Trophoblast cell (in vitro differentiated cells and primary cell): ENCODE results near the gene SUMF2.
"Not testable (repeated sequence)": the region's sequence is repeated elsewhere in the genome, so short reads cannot be mapped to it uniquely, and the experiment has no call there.

ENCODE experiments used
- DNase-seq, 2 donors: peaks; one replicate each; pipeline ENCODE4 v3.0.0-alpha.2; 2016
- H2AFZ ChIP-seq: 2 replicates; pipeline ENCODE4 v1.6.1; 2013; ENCODE audit warnings: low read length, moderate library complexity, mild to moderate bottlenecking; ENCODE audit not compliant: insufficient read depth, poor library complexity
- H2AK5ac ChIP-seq: 2 replicates; pipeline ENCODE4 v1.6.1; 2013; ENCODE audit warnings: mild to moderate bottlenecking, low read length
- H2BK120ac ChIP-seq: 2 replicates; pipeline ENCODE4 v1.6.1; 2013; ENCODE audit warnings: low read length, mild to moderate bottlenecking, moderate library complexity; ENCODE audit not compliant: insufficient read depth, poor library complexity
- H2BK12ac ChIP-seq: 2 replicates; pipeline ENCODE4 v1.6.1; 2013; ENCODE audit warnings: mild to moderate bottlenecking, low read length, moderate library complexity
- H2BK5ac ChIP-seq: 2 replicates; pipeline ENCODE4 v1.6.1; 2013; ENCODE audit warnings: low read length, low read depth, moderate library complexity, mild to moderate bottlenecking; ENCODE audit not compliant: poor library complexity
- H3K14ac ChIP-seq: 2 replicates; pipeline ENCODE4 v1.6.1; 2013; ENCODE audit warnings: mild to moderate bottlenecking, low read length
- H3K18ac ChIP-seq: 2 replicates; pipeline ENCODE4 v1.6.1; 2013; ENCODE audit warnings: mild to moderate bottlenecking, low read length
- H3K23ac ChIP-seq: 2 replicates; pipeline ENCODE4 v1.6.1; 2013; ENCODE audit warnings: low read length
- H3K27ac ChIP-seq: 2 replicates; pipeline ENCODE4 v1.5.1; 2013; ENCODE audit warnings: low read depth, mild to moderate bottlenecking, inconsistent platforms, low read length, moderate library complexity
- H3K27me3 ChIP-seq: 2 replicates; pipeline ENCODE4 v1.6.1; 2013; ENCODE audit warnings: inconsistent platforms, mild to moderate bottlenecking, low read length, moderate library complexity; ENCODE audit not compliant: insufficient read depth
- H3K36me3 ChIP-seq, 2 experiments: 1 replicate in 1 of 2; 2 replicates in 1 of 2; pipeline ENCODE4 v1.6.1; 2013; ENCODE audit warnings: low read length in 2 of 2, mild to moderate bottlenecking in 2 of 2, moderate library complexity in 1 of 2; ENCODE audit not compliant: insufficient read depth in 2 of 2, control insufficient read depth in 1 of 2
- H3K4ac ChIP-seq: 2 replicates; pipeline ENCODE4 v1.6.1; 2013; ENCODE audit warnings: low read depth, mild to moderate bottlenecking, low read length, moderate library complexity
- H3K4me1 ChIP-seq, 2 experiments: 1 replicate in 1 of 2; 2 replicates in 1 of 2; pipeline ENCODE4 v1.6.1; 2013; ENCODE audit warnings: low read length in 2 of 2, mild to moderate bottlenecking in 2 of 2, moderate library complexity in 1 of 2; ENCODE audit not compliant: insufficient read depth in 2 of 2, control insufficient read depth in 1 of 2
- H3K4me2 ChIP-seq: 2 replicates; pipeline ENCODE4 v1.6.1; 2013; ENCODE audit warnings: inconsistent platforms, mild to moderate bottlenecking, low read length, moderate library complexity
- H3K4me3 ChIP-seq: 2 replicates; pipeline ENCODE4 v1.5.1; 2013; ENCODE audit warnings: mild to moderate bottlenecking, low read depth, low read length, inconsistent platforms
- H3K79me1 ChIP-seq: one replicate; pipeline ENCODE4 v1.6.1; 2013; ENCODE audit warnings: low read length
- H3K79me2 ChIP-seq: 2 replicates; pipeline ENCODE4 v1.6.1; 2013; ENCODE audit warnings: low read length, mild to moderate bottlenecking; ENCODE audit not compliant: control insufficient read depth, insufficient read depth, poor library complexity
- H3K9ac ChIP-seq: 2 replicates; pipeline ENCODE4 v1.6.1; 2013; ENCODE audit warnings: mild to moderate bottlenecking, low read length
- H3K9me3 ChIP-seq: 2 replicates; pipeline ENCODE4 v1.6.1; 2013; ENCODE audit warnings: low read depth, mild to moderate bottlenecking, control low read depth, inconsistent platforms, low read length; ENCODE audit not compliant: insufficient read depth
- H4K12ac ChIP-seq: 2 replicates; pipeline ENCODE4 v1.6.1; 2013; ENCODE audit warnings: low read depth, mild to moderate bottlenecking, low read length, moderate library complexity
- H4K8ac ChIP-seq: 2 replicates; pipeline ENCODE4 v1.6.1; 2013; ENCODE audit warnings: low read depth, mild to moderate bottlenecking, low read length, moderate library complexity
- H4K91ac ChIP-seq: one replicate; pipeline ENCODE4 v1.6.1; 2013; ENCODE audit warnings: low read depth, mild to moderate bottlenecking, low read length, moderate library complexity
- WGBS: extraction: QIAGEN DNeasy Blood & Tissue Kit; methylation state at CpG from one replicate; pipeline ENCODE4 v1.1.7; 2013; ENCODE audit warnings: missing lambda C conversion rate; ENCODE audit not compliant: insufficient read length, insufficient coverage; ENCODE audit errors: extremely low coverage; 5-methylcytosine and 5-hydroxymethylcytosine counted together

SUMF2 gene

GRCh38 chr7:56062382-56062781, 1.7 kb upstream of the SUMF2 start:
- Histone ChIP-seq H2BK120ac (no peak overlapping the region), H3K4me1 (peaks cover 0 to 2% of the 10 kb centered on the region in 2 experiments), H4K12ac (no peak overlapping the region), H3K79me1 (peaks cover 4% of the 10 kb centered on the region), H3K4ac (no peak overlapping the region), H3K36me3 (peaks cover 14 to 28% of the 10 kb centered on the region in 2 experiments), H4K91ac (no peak overlapping the region), H2BK12ac (no peak overlapping the region), H3K9ac (no peak overlapping the region), H2BK5ac (no peak overlapping the region), H3K9me3 (no peaks in the 10 kb centered on the region), H3K27ac (no peak overlapping the region), H3K18ac (no peak overlapping the region), H2AK5ac (no peak overlapping the region), H3K23ac (no peak overlapping the region), H3K4me3 (no peak overlapping the region), H3K14ac (no peak overlapping the region), H3K4me2 (no peak overlapping the region), H2AFZ (no peak overlapping the region), H3K79me2 (no peaks in the 10 kb centered on the region), H4K8ac (no peak overlapping the region), H3K27me3 (no peaks in the 10 kb centered on the region)
- peak in 1 of 2 donors; percentile 10 for DNase-seq
- no CpG with 5 or more reads among the region's 2 CpGs for WGBS

DNA sequence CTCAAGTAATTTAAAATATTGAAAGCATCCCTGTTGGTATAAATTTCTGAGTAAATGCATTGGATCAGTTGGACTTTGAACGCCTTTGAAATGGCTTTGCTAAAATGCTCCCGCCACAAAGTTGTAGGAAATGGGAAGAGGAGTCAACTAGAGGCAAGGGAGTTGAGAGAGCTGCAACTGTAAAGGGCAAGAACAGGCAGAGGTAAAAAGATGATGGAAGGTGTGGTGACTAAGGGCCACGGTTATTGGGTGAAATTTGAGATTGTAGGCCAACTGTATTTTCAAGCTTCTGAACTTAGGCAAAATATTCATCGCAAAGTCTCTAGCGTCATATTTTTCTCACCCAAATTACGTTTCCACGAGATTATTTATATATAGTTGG, 595 bp upstream of the SUMF2 start:
- Histone ChIP-seq H3K27me3 (no peaks in the 10 kb centered on the region), H3K23ac (no peak overlapping the region), H3K4me3 (no peak overlapping the region), H3K79me1 (peaks cover 4% of the 10 kb centered on the region), H4K91ac (no peak overlapping the region), H2BK12ac (no peak overlapping the region), H2AFZ (no peak overlapping the region), H3K36me3 (peaks cover 10 to 21% of the 10 kb centered on the region in 2 experiments), H3K18ac (no peak overlapping the region), H3K9me3 (no peaks in the 10 kb centered on the region), H2BK5ac (no peak overlapping the region), H3K4me1 (peaks cover 0 to 2% of the 10 kb centered on the region in 2 experiments), H3K27ac (no peak overlapping the region), H3K4ac (no peak overlapping the region), H2AK5ac (no peak overlapping the region), H4K8ac (no peak overlapping the region), H3K9ac (peak overlapping the region; percentile 68), H3K79me2 (no peaks in the 10 kb centered on the region), H3K4me2 (peak overlapping the region; percentile 61), H2BK120ac (no peak overlapping the region), H4K12ac (no peak overlapping the region), H3K14ac (no peak overlapping the region)
- no peak for DNase-seq
- WGBS, result no CpG with 5 or more reads among the region's 7 CpGs

- not testable (repeated sequence) for H3K9ac ChIP-seq, H4K91ac ChIP-seq, H3K27ac ChIP-seq, H2AFZ ChIP-seq, H3K4me2 ChIP-seq, H2BK12ac ChIP-seq, H3K14ac ChIP-seq, H3K23ac ChIP-seq, H3K79me2 ChIP-seq, H3K27me3 ChIP-seq, DNase-seq, H2AK5ac ChIP-seq, H4K8ac ChIP-seq, H3K9me3 ChIP-seq, H3K4ac ChIP-seq, H3K4me3 ChIP-seq, H3K79me1 ChIP-seq, H2BK5ac ChIP-seq, H3K4me1 ChIP-seq, H3K18ac ChIP-seq, H2BK120ac ChIP-seq, H4K12ac ChIP-seq
- no CpG with 5 or more reads among the region's 13 CpGs for WGBS
- peaks cover 6 to 20% of the 10 kb centered on the region in 2 experiments for H3K36me3 ChIP-seq
Observed at GRCh38 chr7:56066376-56066775, 2.3 kb downstream of the SUMF2 start.

DNA sequence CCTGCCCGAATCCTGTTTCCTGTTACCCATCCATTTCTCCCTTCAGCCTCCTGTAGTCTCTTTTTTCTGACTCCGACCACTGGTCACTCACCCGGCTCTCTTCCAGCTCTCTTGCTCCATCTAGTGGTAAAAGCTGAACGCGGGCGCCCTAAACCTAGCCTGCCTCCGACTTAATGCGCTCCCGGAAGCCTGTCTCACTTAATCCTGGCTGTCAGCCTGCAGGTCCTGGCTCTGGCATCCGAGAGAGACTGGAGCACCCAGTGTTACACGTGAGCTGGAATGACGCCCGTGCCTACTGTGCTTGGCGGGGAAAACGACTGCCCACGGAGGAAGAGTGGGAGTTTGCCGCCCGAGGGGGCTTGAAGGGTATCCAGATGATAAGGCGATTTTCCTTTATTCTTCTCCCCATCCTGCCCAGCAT, 10.3 kb downstream of the SUMF2 start:
- Histone ChIP-seq H3K4me2 (no peak overlapping the region), H3K4ac (no peak overlapping the region), H3K14ac (no peak overlapping the region), H2AFZ (no peak overlapping the region), H4K12ac (no peak overlapping the region), H3K23ac (no peak overlapping the region), H3K27me3 (no peaks in the 10 kb centered on the region), H3K9ac (no peak overlapping the region), H3K4me3 (no peak overlapping the region), H2AK5ac (no peak overlapping the region), H3K36me3 (peaks cover 28 to 34% of the 10 kb centered on the region in 2 experiments), H3K27ac (no peak overlapping the region), H2BK5ac (no peak overlapping the region), H2BK120ac (no peak overlapping the region), H3K4me1 (no peaks in the 10 kb centered on the region), H3K79me2 (no peaks in the 10 kb centered on the region), H3K9me3 (no peaks in the 10 kb centered on the region), H4K8ac (no peak overlapping the region), H4K91ac (no peak overlapping the region), H3K18ac (no peak overlapping the region), H3K79me1 (no peaks in the 10 kb centered on the region), H2BK12ac (no peak overlapping the region)
- DNase-seq, result peak; percentile 74 to 92
- no CpG with 5 or more reads among the region's 19 CpGs for WGBS
